GM12801 (cell line): Measurements from ENCODE around the gene KCNK10.

Experiments used
- TF ChIP-seq, protein P1 (sequence below): IDR thresholded peaks from one replicate; pipeline ENCODE4 v1.5.1; 2011; ENCODE audit warnings: control low read depth; ENCODE audit not compliant: insufficient read length; ENCODE audit errors: extremely low read depth

The KCNK10 gene

GRCh38 chr14:88326352-88327103 is 3.5 kb upstream of the KCNK10 start:
- TF ChIP-seq, protein P1, sequence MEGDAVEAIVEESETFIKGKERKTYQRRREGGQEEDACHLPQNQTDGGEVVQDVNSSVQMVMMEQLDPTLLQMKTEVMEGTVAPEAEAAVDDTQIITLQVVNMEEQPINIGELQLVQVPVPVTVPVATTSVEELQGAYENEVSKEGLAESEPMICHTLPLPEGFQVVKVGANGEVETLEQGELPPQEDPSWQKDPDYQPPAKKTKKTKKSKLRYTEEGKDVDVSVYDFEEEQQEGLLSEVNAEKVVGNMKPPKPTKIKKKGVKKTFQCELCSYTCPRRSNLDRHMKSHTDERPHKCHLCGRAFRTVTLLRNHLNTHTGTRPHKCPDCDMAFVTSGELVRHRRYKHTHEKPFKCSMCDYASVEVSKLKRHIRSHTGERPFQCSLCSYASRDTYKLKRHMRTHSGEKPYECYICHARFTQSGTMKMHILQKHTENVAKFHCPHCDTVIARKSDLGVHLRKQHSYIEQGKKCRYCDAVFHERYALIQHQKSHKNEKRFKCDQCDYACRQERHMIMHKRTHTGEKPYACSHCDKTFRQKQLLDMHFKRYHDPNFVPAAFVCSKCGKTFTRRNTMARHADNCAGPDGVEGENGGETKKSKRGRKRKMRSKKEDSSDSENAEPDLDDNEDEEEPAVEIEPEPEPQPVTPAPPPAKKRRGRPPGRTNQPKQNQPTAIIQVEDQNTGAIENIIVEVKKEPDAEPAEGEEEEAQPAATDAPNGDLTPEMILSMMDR, result no peak

GRCh38 chr14:88325883-88326282 is 2.8 kb upstream of the KCNK10 start:
- TF ChIP-seq, protein P1, result no peak

- TF ChIP-seq, protein P1, result no peak
These were observed 1.9 kb upstream of the KCNK10 start for GRCh38 chr14:88324930-88325329.

DNA sequence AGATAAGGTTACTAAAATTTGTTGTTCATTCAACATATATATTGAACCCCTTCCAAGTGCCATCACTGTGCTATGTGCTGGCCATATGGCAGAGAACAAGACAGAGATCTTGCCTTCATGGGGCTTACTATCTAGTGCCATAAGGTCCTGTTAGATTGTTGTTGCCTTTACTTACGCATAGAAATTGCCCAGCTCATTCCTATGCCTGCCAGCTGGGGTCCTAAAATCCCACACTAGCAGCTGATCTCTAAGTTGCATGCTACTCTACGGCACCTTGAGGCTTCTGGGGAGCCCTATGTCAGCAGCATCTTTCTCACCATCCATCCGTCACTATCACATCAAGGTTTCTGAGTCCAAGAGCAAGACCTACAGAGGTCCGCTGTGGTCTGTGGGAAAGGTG is 1.4 kb upstream of the KCNK10 start:
- TF ChIP-seq, protein P1, result no peak

DNA sequence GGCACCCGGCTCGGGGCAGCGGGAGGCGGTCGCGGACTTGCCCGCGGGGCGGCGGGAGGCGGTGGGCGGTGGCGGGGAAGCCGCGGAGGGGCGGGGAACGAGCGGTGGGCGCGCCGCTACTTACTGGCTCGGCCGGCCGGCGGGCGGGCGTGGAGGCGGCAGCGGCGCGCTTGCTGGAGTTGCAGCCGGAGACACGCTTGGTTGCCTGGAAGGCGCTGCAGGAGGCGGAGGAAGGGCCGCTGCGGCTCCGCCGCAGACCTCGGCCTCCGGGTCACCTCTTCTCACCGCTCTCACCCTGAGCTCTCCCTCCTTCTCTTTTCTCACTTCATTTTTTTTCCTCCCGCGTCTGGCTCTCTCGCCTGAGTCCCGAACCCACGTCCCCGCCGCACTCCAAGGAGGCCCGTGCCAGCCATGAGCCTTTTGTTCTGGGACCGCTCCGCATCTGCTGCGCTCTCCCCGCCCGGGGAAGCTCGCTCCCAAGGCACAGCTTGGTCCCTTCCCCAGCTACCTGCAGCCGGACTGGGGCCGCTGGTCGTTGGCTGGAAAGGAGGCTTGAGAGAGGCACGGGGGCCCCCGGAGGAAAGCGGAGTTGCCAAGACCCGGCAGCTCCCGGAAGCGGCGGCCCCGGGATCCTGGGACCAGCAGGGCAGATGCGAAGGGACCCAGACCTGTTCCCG is 592 bp upstream of the KCNK10 start:
- TF ChIP-seq, protein P1, result no peak

DNA sequence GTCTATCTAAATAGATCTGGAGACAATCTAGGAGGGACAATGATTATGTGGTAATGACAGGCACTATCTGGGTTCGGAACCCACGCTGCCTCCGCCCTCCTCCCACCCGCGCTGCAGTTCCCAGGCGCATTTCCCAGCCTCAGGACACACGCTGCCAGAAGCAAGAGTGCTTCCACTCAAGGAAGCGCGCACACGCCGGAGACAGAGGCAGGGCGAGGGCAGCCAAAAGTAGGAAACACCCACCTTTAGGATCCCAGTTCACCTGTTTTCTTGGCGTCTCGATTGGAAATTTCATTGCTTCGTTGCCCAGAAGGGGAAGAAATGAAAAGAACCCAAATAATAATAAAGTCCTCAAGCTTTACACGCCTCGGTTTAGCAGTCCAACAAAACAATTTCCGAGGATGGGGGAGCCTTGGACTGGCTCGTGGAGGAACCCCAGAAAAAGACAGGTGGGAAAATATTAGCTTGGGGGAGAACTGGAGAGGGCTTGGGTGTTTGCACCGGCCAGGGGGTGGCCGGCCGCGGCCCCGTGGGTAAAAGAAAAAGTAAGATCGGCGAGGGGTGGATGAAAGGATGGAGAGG is 474 bp downstream of the KCNK10 start:
- TF ChIP-seq, protein P1, result no peak

DNA sequence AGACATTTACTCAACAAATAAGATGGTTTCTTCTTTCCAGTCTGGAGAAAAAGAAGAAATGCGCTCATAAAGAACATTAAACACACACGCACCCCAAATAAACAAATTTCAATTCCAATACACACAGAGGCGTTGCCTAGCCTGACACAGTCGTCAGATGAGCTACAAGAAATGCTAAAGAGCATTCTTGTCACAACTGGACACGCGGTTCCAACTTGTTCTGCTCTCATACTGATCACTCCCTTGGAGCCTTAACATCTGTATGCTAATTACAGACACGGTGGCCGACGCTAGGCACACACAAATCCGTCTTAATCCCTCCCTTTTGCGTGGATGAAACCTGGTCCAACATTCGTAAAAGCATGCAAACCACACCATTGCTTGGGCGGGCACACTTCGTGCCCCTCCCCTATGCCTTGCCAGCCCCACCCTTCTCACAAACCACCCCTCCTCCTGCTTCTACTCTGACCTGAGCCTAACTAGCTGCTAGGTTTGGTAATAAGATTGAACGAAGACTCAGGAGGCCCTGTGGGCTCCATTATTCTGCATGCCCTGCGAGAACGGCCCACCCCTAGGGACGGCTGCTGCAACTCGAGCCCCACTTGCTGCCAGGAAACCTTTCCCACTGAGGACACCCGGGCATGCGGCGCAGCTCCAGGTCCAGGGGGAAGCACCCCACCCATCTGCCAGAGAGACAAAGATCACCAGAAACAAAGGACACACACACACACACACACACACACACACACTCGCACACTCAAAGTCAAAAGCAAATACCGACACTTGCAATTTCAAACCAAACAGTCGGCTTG is 1.2 kb downstream of the KCNK10 start:
- TF ChIP-seq, protein P1, result no peak
